ENCODE results near the gene ACOXL.

DNA sequence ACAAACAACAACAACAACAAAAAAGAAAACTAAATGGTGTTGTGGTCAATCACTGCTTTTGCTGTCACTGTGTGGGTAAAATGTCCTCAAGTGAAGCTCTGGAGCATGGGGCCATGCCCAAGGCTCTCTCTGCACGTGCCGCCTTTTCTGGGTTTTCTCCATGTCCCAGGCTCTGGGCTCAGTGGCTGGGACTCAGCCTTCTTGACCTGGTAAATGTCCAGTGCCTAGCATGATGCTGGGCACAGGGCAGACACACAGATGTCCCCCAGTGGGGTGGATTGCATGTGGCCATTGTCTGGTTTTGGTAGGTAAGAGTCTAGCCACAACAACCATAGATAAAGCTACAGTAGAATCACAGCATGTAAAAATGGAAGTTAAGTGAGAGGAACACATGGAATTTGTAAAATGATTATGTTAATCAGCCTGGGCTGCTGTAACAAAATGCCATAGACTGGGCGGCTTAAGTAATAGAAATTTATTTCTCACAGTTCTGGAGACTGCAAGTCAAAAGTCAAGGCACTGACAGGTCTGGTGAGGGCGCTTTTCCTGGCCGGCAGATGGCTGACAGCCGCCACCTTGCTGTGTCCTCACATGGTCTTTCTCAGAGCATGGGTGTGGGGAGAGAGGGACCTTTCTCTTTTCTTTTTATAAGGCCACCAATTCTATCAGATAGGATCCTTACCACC, 174.4 kb downstream of the ACOXL start:
- TF ChIP-seq EZH2phosphoT487 (IDR thresholded peaks at IDR 0.05; ENCODE audit: insufficient read depth, low read depth) (no peak), EZH2 (IDR thresholded peaks at IDR 0.05; ENCODE audit: insufficient read depth, poor library complexity, severe bottlenecking) (no peak)
